HG02938 (cell line): ENCODE measurements around the gene THBS4.
A peak's percentile ranks its signal among the peaks of the same experiment; 100 is the strongest.
"Not testable (repeated sequence)": the region's sequence is repeated elsewhere in the genome, so short reads cannot be mapped to it uniquely, and the experiment has no call there.

Experiments used
- ATAC-seq: cut with Tn5 transposase; IDR thresholded peaks from one replicate; pipeline ENCODE4 v1.9.1; 2021; ENCODE audit warnings: mild to moderate bottlenecking, moderate library complexity; ENCODE audit not compliant: unreplicated experiment

The THBS4 gene

GRCh38 chr5:80111376-80111990 is 76.3 kb downstream of the THBS4 start:
- ATAC-seq = not testable (repeated sequence)

- no peak for ATAC-seq
These were observed 79.7 kb downstream of the THBS4 start for GRCh38 chr5:80114860-80115259.

GRCh38 chr5:80116000-80116399 is 80.9 kb downstream of the THBS4 start:
- ATAC-seq = no peak

GRCh38 chr5:80116465-80116864 is 81.3 kb downstream of the THBS4 start:
- no peak for ATAC-seq

- no peak for ATAC-seq
These were observed 82.3 kb downstream of the THBS4 start for GRCh38 chr5:80117446-80117845.

GRCh38 chr5:80119372-80119771 is 84.2 kb downstream of the THBS4 start:
- no peak for ATAC-seq

GRCh38 chr5:80122579-80122978 is 87.4 kb downstream of the THBS4 start:
- no peak for ATAC-seq

- ATAC-seq = no peak
These were observed 89.2 kb downstream of the THBS4 start for GRCh38 chr5:80124121-80124918.

- peak; percentile 87 for ATAC-seq
These were observed 90.1 kb downstream of the THBS4 start for GRCh38 chr5:80125022-80125961.

GRCh38 chr5:80125962-80126480 is 90.9 kb downstream of the THBS4 start:
- ATAC-seq = peak; percentile 54

- ATAC-seq = peak; percentile 37
These were observed 92.0 kb downstream of the THBS4 start for GRCh38 chr5:80127116-80127552.

- ATAC-seq = no peak
These were observed 93.0 kb downstream of the THBS4 start for GRCh38 chr5:80128141-80128540.

- ATAC-seq = no peak
These were observed 94.0 kb downstream of the THBS4 start for GRCh38 chr5:80129146-80129545.
